Pancreas (tissue), 10 donors: Measurements from ENCODE around the gene PPIL6. TPM values are rescaled to one million over a fixed set of nuclear protein-coding genes. Genes with fewer than 3 reads are reported as not detected.

Experiments
- ATAC-seq, 4 donors: fragments of 200-7000 bp; cut with Tn5 transposase; one replicate each; pipeline versions ENCODE4 v1.8.0 to v1.9.1; 2020; ENCODE audit warnings: mild to moderate bottlenecking in 4 of 4, moderate library complexity in 4 of 4
- DNase-seq, 6 donors: peaks; one replicate each; pipeline ENCODE4 v3.0.0-alpha.2; 2020
- FAIRE-seq: peaks from 2 replicates; lab custom pipeline; 2012; peaks lifted over from hg19 to GRCh38; lab: Jason Lieb, UNC
- H3K27ac ChIP-seq, 4 donors: fragments of 200-600 bp; sonication (generic); 1 replicate in 3 of 4; 2 replicates in 1 of 4; pipeline versions ENCODE4 v1.5.0 to v1.8.0; 2020
- H3K27me3 ChIP-seq, 4 donors: fragments of 200-600 bp; one replicate each; pipeline ENCODE4 v1.8.0; 2021
- H3K36me3 ChIP-seq, 3 donors: fragments of 200-600 bp; sonication (generic) in 1 of 3; one replicate each; pipeline versions ENCODE4 v1.5.0 to v1.8.0; 2020 to 2021
- H3K4me1 ChIP-seq, 3 donors: fragments of 200-600 bp; one replicate each; pipeline ENCODE4 v1.8.0; 2021
- H3K4me3 ChIP-seq, 4 donors: fragments of 200-600 bp; sonication (generic) in 2 of 4; one replicate each; pipeline versions ENCODE4 v1.5.0 to v1.8.0; 2020 to 2021
- H3K9me3 ChIP-seq, 4 donors: fragments of 200-600 bp; one replicate each; pipeline ENCODE4 v1.8.0; 2021
- CTCF ChIP-seq, 4 donors: fragments of 200-600 bp; sonication (generic) in 3 of 4; IDR thresholded peaks; one replicate each; pipeline versions ENCODE4 v1.5.0 to v1.8.0; 2021; ENCODE audit warnings: antibody characterized with exemption in 4 of 4
- WGBS, 2 donors: extraction: QIAGEN DNeasy Blood & Tissue Kit; methylation state at CpG; one replicate each; pipeline ENCODE4 v1.1.7; 2013; 5-methylcytosine and 5-hydroxymethylcytosine counted together
- intact Hi-C, 3 donors: fragments of 100-400 bp; cut with DNase I; formaldehyde crosslinking; loops; one replicate each; pipeline versions ENCODE4 v1.11.1 to v1.14.2; 2022
- polyA plus RNA-seq, 2 donors: library from polyadenylated mRNA; stranded (reverse); fragments of 200-250 nt; gene quantifications; one replicate each; pipeline ENCODE4 v1.2.3, GENCODE V29; 2013
- total RNA-seq, 6 donors: library from RNA; stranded (reverse); fragmentation: NEBNext Ultra II Directional in 4 of 6; extraction: Animal tissue kit (Norgen Biotek cat#: 25700) in 4 of 6; gene quantifications; one replicate each; pipeline versions ENCODE4 v1.2.1 to v1.2.4, GENCODE V29; 2021 to 2023
- donor health status: healthy with polysubstance abuse.
- donor health status: DM: no; HTN: no; CAD: no; lungs with moderate emphysema.
- donor health status: DM: no; HTN: no; CAD: no.
- donor health status: control.
- donor health status: control.
- donor health status: Bipolar disorder and iron deficiency.
- donor health status: DM: yes; HTN: yes; CAD: no.
- donor health status: DM: no; HTN: no; CAD: no.
- donor health status: DM: no; HTN: no; CAD: no.
- donor health status: DM: yes; HTN: yes; CAD: no.

PPIL6 gene
- total and polyA plus RNA-seq, 8 donors: 1.1 to 3.4 (median 2.0) TPM

DNA sequence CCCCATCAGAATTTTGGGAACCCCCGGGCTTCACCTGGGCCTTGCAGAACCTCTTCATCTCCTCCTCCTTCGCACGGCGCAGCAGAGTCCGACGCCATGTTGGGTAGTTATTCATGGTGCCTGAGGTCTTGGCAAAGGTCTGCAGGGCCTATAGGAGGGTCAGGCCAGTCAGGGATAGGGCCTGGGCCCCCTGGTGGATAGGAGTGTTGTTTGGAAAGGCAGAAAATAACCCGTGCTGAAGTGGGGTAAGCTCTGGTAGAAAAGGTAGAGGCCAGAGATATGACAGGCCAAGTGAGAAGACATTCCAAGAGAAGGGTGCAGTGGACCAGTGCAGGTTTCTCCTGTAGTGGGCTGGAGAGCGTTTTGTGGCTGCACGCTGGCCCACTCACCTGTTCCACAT lies 5.0 kb upstream of the PPIL6 start:
- Histone ChIP-seq H3K27me3 (no peaks in the 10 kb centered on the region), H3K4me1 (peaks cover 0 to 8% (median 0%) of the 10 kb centered on the region in 3 donors), H3K27ac (no peak overlapping the region), H3K9me3 (no peaks in the 10 kb centered on the region), H3K4me3 (no peak overlapping the region), H3K36me3 (no peaks in the 10 kb centered on the region)
- TF ChIP-seq CTCF (IDR thresholded peaks at IDR 0.05): no peak
- WGBS, 2 donors: 89 to 91% methylated on average over 9 of the region's 9 CpGs
- intact Hi-C loops: no loop called here
- no peak for DNase-seq
- FAIRE-seq: no peak
- no peak for ATAC-seq

DNA sequence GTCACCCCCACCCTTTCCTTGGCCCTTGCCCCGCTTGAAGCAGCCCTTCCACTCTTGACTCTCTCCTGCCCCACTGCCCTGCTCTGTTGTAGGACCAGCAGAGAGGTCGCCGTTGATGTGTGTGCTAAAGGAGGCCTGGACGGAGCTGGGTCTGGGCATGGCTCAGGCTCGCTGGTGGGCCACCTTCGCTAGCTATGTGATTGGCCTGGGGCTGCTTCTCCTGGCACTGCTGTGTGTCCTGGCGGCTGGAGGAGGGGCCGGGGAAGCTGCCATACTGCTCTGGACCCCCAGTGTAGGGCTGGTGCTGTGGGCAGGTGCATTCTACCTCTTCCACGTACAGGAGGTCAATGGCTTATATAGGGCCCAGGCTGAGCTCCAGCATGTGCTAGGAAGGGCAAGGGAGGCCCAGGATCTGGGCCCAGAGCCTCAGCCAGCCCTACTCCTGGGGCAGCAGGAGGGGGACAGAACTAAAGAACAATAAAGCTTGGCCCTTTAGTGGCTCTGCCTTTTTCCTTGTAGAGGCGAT lies 3.1 kb upstream of the PPIL6 start:
- WGBS, 2 donors: 92 to 95% methylated on average over 10 of the region's 10 CpGs
- Histone ChIP-seq H3K9me3 (no peaks in the 10 kb centered on the region), H3K4me3 (no peak overlapping the region), H3K27ac (no peak overlapping the region), H3K4me1 (peaks cover 0 to 13% (median 7%) of the 10 kb centered on the region in 3 donors), H3K36me3 (no peaks in the 10 kb centered on the region), H3K27me3 (no peaks in the 10 kb centered on the region)
- TF ChIP-seq CTCF (IDR thresholded peaks at IDR 0.05): no peak
- no peak for DNase-seq
- ATAC-seq: no peak
- intact Hi-C loops: no loop called here
- no peak for FAIRE-seq

DNA sequence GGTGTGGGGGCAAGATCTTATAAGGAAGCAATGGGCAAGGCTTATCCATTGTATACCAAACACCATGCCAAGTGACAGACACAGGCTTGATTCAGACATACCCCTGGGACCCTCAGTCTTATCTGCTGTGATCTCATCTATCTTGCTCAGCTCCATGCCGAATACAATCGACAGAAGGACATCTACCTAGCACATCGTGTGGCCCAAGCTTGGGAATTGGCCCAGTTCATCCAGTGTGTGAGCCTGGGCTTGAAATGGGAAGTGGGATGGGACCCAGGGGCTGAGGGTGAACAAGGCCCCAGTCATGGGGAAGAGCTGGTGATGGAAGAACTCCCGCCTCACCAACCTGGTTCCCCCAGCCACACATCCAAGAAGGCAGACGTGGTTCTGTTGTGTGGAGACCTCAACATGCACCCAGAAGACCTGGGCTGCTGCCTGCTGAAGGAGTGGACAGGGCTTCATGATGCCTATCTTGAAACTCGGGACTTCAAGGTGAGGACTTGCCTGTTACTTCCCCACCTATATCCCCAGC lies 2.0 kb upstream of the PPIL6 start:
- Histone ChIP-seq H3K9me3 (no peaks in the 10 kb centered on the region), H3K36me3 (no peaks in the 10 kb centered on the region), H3K27me3 (no peaks in the 10 kb centered on the region), H3K27ac (no peak overlapping the region), H3K4me3 (no peak overlapping the region), H3K4me1 (peaks cover 0 to 13% (median 7%) of the 10 kb centered on the region in 3 donors)
- no peak for TF ChIP-seq CTCF (IDR thresholded peaks at IDR 0.05)
- FAIRE-seq (no peak), DNase-seq (no peak), ATAC-seq (no peak)
- WGBS, 2 donors: 88 to 90% methylated on average over 6 of the region's 6 CpGs
- intact Hi-C loops: no loop called here

GRCh38 chr6:109441069-109441816 lies 815 bp upstream of the PPIL6 start:
- Histone ChIP-seq H3K4me1 (peaks cover 0 to 13% (median 7%) of the 10 kb centered on the region in 3 donors), H3K27me3 (no peaks in the 10 kb centered on the region), H3K4me3 (peak overlapping the region; percentile 50 to 94 (median 86)), H3K36me3 (no peaks in the 10 kb centered on the region), H3K27ac (peak overlapping the region; percentile 71 to 92 (median 86)), H3K9me3 (no peaks in the 10 kb centered on the region)
- intact Hi-C loops: no loop called here
- peak; percentile 45 to 68 (median 64) for ATAC-seq
- no peak for FAIRE-seq
- DNase-seq: peak; percentile 51 to 83 (median 65)
- 1% methylated on average over 24 to 31 of the region's 31 CpGs for WGBS, 2 donors
- no peak for TF ChIP-seq CTCF (IDR thresholded peaks at IDR 0.05)

- no peaks in the 10 kb centered on the region for H3K36me3 ChIP-seq
- H3K27me3 ChIP-seq: no peaks in the 10 kb centered on the region
- intact Hi-C loops: no loop called here
- no peak for DNase-seq
- no peak for TF ChIP-seq CTCF (IDR thresholded peaks at IDR 0.05)
- no peak for FAIRE-seq
- 86 to 91% methylated on average over 5 of the region's 5 CpGs for WGBS, 2 donors
- H3K4me3 ChIP-seq: no peak overlapping the region
- H3K4me1 ChIP-seq: peaks cover 0 to 7% (median 5%) of the 10 kb centered on the region in 3 donors
- H3K9me3 ChIP-seq: no peaks in the 10 kb centered on the region
- no peak for ATAC-seq
- H3K27ac ChIP-seq: no peak overlapping the region
These were observed 4.4 kb downstream of the PPIL6 start for GRCh38 chr6:109436041-109436440.
